KMS-11 (cell line): Measurements from ENCODE around the gene HSPA12B.

Experiments used
- H2AFZ ChIP-seq: fragments of 200-600 bp; sonication (generic); 2 replicates; pipeline ENCODE4 v1.6.1; 2016; ENCODE audit warnings: antibody characterized with exemption, mixed run types, low read depth
- H3K27ac ChIP-seq: fragments of 200-600 bp; sonication (generic); 2 replicates; pipeline ENCODE4 v1.6.1; 2016; ENCODE audit warnings: mild to moderate bottlenecking, mixed run types
- H3K27me3 ChIP-seq: fragments of 200-600 bp; sonication (generic); 2 replicates; pipeline ENCODE4 v1.6.1; 2017; ENCODE audit warnings: mild to moderate bottlenecking, low read depth, mixed run types, moderate library complexity; ENCODE audit not compliant: insufficient read depth
- H3K36me3 ChIP-seq: fragments of 200-600 bp; sonication (generic); 2 replicates; pipeline ENCODE4 v1.6.1; 2017; ENCODE audit warnings: mild to moderate bottlenecking, mixed run types; ENCODE audit not compliant: insufficient read depth
- H3K4me1 ChIP-seq: fragments of 200-600 bp; sonication (generic); 2 replicates; pipeline ENCODE4 v1.6.1; 2016; ENCODE audit warnings: mild to moderate bottlenecking, low read depth, mixed run types; ENCODE audit not compliant: poor library complexity, severe bottlenecking
- H3K4me2 ChIP-seq: fragments of 200-600 bp; sonication (generic); 2 replicates; pipeline ENCODE4 v1.7.0; 2016; ENCODE audit warnings: mild to moderate bottlenecking, mixed run types
- H3K4me3 ChIP-seq: fragments of 200-600 bp; sonication (generic); IDR thresholded peaks from 2 replicates; pipeline ENCODE4 v1.6.1; 2017; ENCODE audit warnings: low read depth, low read length, mixed read lengths; ENCODE audit not compliant: insufficient read depth
- H3K79me2 ChIP-seq: fragments of 200-600 bp; sonication (generic); 2 replicates; pipeline ENCODE4 v1.6.1; 2016; ENCODE audit warnings: low read depth, mixed run types; ENCODE audit not compliant: insufficient read depth
- H3K9ac ChIP-seq: fragments of 200-600 bp; sonication (generic); 2 replicates; pipeline ENCODE4 v1.6.1; 2016; ENCODE audit warnings: mild to moderate bottlenecking, mixed run types
- H4K20me1 ChIP-seq: fragments of 200-600 bp; sonication (generic); 2 replicates; pipeline ENCODE4 v1.6.1; 2016; ENCODE audit warnings: mild to moderate bottlenecking, mixed run types; ENCODE audit not compliant: insufficient read depth
- TF ChIP-seq, protein P1 (sequence below): fragments of 200-600 bp; sonication (generic); conservative IDR thresholded peaks from 2 replicates; pipeline ENCODE4 v1.6.1; 2017; ENCODE audit warnings: low read depth, mild to moderate bottlenecking, antibody characterized with exemption, low read length, moderate library complexity, mixed read lengths

HSPA12B gene

DNA sequence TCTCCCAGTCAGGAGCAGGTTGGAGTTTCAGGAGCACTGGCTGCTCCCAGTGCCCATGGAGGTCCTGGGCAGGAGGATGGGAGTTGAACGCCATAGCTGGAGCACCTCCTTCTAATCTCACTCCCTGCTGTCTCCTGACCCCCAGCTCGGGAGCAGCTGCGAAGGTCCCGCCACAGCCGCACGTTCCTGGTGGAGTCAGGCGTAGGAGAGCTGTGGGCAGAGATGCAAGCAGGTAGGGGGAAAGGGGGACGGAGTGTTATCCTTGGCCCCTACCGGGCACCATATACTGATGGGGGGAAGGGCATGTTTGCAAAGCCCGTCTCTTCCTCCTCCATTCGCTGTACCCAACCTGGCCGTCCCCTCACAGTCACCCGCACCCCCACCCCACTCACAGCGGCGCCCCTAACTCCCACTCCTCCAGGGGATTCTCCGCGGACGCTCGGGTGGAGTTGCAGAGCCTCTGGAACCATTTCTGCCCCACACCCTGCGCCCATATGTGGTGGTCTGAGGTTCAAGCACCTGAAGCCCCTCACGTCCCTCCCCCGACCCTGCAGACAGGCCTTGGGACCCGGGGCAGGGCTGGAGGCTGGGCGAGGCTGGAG lies 16.7 kb downstream of the HSPA12B start:
- H3K9ac ChIP-seq = no peak overlapping the region
- no peaks in the 10 kb centered on the region for H3K36me3 ChIP-seq
- H3K4me2 ChIP-seq = no peak overlapping the region
- no peaks in the 10 kb centered on the region for H3K27me3 ChIP-seq
- TF ChIP-seq, protein P1, sequence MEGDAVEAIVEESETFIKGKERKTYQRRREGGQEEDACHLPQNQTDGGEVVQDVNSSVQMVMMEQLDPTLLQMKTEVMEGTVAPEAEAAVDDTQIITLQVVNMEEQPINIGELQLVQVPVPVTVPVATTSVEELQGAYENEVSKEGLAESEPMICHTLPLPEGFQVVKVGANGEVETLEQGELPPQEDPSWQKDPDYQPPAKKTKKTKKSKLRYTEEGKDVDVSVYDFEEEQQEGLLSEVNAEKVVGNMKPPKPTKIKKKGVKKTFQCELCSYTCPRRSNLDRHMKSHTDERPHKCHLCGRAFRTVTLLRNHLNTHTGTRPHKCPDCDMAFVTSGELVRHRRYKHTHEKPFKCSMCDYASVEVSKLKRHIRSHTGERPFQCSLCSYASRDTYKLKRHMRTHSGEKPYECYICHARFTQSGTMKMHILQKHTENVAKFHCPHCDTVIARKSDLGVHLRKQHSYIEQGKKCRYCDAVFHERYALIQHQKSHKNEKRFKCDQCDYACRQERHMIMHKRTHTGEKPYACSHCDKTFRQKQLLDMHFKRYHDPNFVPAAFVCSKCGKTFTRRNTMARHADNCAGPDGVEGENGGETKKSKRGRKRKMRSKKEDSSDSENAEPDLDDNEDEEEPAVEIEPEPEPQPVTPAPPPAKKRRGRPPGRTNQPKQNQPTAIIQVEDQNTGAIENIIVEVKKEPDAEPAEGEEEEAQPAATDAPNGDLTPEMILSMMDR = no peak
- no peak overlapping the region for H3K27ac ChIP-seq
- no peak overlapping the region for H3K4me3 ChIP-seq
- H3K79me2 ChIP-seq = no peaks in the 10 kb centered on the region
- H3K4me1 ChIP-seq = no peaks in the 10 kb centered on the region
- H2AFZ ChIP-seq = no peak overlapping the region
- no peaks in the 10 kb centered on the region for H4K20me1 ChIP-seq

DNA sequence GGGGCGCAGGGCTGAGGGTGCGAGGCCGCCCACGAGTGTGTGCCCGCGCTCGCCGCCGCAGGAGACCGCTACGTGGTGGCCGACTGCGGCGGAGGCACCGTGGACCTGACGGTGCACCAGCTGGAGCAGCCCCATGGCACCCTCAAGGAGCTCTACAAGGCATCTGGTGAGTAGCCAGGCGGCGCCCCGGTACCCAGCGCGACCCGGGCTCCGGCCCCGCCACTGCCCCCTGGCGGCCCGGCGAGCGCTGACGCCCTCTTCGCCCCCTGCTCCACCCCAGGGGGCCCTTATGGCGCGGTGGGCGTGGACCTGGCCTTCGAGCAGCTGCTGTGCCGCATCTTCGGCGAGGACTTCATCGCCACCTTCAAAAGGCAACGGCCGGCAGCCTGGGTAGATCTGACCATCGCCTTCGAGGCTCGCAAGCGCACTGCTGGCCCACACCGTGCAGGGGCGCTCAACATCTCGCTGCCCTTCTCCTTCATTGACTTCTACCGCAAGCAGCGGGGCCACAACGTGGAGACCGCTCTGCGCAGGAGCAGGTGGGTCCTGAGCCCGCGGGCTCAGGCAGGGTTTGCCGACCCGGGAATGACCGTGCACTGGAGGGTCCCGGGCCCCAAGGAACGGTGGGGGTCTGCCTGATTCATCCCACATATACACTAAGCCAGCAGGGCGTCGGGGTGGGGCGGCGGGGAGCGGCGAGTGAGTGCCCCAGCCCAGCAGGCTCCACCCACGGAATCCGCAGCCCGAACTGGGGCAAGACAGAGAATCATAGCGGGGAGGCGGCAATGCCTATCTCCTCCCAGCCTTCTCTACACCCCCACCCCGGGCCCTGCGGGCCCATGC lies 17.4 kb downstream of the HSPA12B start:
- Histone ChIP-seq H3K9ac (no peak overlapping the region), H3K4me1 (no peaks in the 10 kb centered on the region), H3K79me2 (no peaks in the 10 kb centered on the region), H3K4me3 (no peak overlapping the region), H3K4me2 (no peak overlapping the region), H4K20me1 (no peaks in the 10 kb centered on the region), H3K36me3 (no peaks in the 10 kb centered on the region), H3K27ac (no peak overlapping the region), H3K27me3 (no peaks in the 10 kb centered on the region), H2AFZ (no peak overlapping the region)
- TF ChIP-seq, protein P1 = no peak

DNA sequence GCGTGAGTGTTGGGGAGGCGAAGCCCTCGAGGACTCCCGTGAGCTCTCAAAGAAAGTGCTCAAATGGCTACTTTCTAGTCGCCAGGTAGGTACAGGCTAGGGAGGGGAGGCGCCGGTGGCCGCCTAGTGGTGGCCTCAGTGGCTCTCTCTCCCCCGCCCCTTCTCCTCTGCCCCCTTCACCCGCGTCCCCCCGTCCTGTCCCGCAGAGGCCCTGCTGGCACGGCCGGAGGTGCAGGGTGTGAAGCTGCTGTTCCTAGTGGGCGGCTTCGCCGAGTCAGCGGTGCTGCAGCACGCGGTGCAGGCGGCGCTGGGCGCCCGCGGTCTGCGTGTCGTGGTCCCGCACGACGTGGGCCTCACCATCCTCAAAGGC lies 18.8 kb downstream of the HSPA12B start:
- Histone ChIP-seq H3K79me2 (no peaks in the 10 kb centered on the region), H3K9ac (no peak overlapping the region), H3K36me3 (no peaks in the 10 kb centered on the region), H3K4me1 (no peaks in the 10 kb centered on the region), H2AFZ (no peak overlapping the region), H4K20me1 (no peaks in the 10 kb centered on the region), H3K27ac (no peak overlapping the region), H3K4me3 (no peak overlapping the region), H3K27me3 (no peaks in the 10 kb centered on the region), H3K4me2 (no peak overlapping the region)
- TF ChIP-seq, protein P1 = no peak

DNA sequence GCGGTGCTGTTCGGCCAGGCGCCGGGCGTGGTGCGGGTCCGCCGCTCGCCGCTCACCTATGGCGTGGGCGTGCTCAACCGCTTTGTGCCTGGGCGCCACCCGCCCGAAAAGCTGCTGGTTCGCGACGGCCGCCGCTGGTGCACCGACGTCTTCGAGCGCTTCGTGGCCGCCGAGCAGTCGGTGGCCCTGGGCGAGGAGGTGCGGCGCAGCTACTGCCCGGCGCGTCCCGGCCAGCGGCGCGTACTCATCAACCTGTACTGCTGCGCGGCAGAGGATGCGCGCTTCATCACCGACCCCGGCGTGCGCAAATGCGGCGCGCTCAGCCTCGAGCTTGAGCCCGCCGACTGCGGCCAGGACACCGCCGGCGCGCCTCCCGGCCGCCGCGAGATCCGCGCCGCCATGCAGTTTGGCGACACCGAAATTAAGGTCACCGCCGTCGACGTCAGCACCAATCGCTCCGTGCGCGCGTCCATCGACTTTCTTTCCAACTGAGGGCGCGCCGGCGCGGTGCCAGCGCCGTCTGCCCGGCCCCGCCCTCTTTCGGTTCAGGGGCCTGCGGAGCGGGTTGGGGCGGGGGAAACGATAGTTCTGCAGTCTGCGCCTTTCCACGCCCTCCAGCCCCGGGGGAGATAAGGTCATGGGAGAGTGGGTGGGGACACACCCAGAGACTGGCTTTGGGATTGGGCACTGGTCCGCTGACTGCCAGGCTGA lies 19.3 kb downstream of the HSPA12B start:
- Histone ChIP-seq H3K79me2 (no peaks in the 10 kb centered on the region), H4K20me1 (no peaks in the 10 kb centered on the region), H3K27me3 (no peaks in the 10 kb centered on the region), H3K4me3 (no peak overlapping the region), H3K36me3 (no peaks in the 10 kb centered on the region), H3K4me2 (no peak overlapping the region), H3K4me1 (no peaks in the 10 kb centered on the region), H2AFZ (no peak overlapping the region), H3K27ac (no peak overlapping the region), H3K9ac (no peak overlapping the region)
- TF ChIP-seq, protein P1 = no peak
